ENCODE results near the gene HTR5A.

The HTR5A gene

DNA sequence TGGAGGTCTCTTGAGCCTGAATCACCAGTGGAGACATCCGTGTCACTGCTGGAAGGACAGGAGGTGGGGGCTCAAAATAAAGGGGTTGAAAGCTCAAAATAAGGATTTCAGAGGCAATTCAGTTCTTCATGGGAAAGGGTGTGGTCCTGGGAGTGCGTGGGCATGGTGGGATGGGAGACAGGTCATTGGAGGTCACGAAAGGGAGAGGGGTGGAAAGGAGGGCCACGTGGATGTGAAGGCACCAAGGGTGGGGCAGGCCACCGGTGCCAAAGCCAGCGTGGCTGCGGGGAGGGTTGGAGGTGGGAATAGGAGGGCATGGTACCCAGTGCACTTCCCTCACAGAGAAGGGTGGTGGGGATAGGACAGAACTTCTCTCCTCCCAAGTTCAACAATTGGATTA, 59.7 kb downstream of the HTR5A start:
- Histone ChIP-seq H3K4ac (ENCODE audit: low read length) (no peak overlapping the region), H4K8ac (ENCODE audit: low read depth, low read length) (no peak overlapping the region), H3K18ac (ENCODE audit: low read length) (peak overlapping the region; percentile 33), H3K4me3 (ENCODE audit: low read length in 2 of 2) (no peak overlapping the region), H2AK5ac (ENCODE audit: low read depth, low read length) (no peak overlapping the region), H3K27ac (replicated peaks; ENCODE audit: low read length) (no peak overlapping the region), H2BK120ac (ENCODE audit: low read depth, low read length) (no peak overlapping the region), H3K14ac (ENCODE audit: low read length) (no peak overlapping the region), H3K4me2 (ENCODE audit: insufficient read depth, low read length, poor library complexity, severe bottlenecking) (no peak overlapping the region), H3K9ac (ENCODE audit: low read depth, low read length, poor library complexity) (no peak overlapping the region), H3K27me3 (ENCODE audit: control insufficient read depth in 3 of 3, insufficient read depth in 3 of 3, low read depth in 1 of 3, low read length in 3 of 3) (peaks cover 0 to 3% (median 0%) of the 10 kb centered on the region in 3 experiments), H2BK15ac (ENCODE audit: low read length) (no peak overlapping the region), H2BK12ac (ENCODE audit: low read length) (no peak overlapping the region), H3K79me1 (ENCODE audit: low read depth, low read length) (no peaks in the 10 kb centered on the region), H3K36me3 (replicated peaks in 1 of 2; ENCODE audit: control insufficient read depth in 2 of 2, insufficient read depth in 2 of 2, low read length in 2 of 2) (peaks cover 0 to 2% of the 10 kb centered on the region in 2 donors), H3K23ac (ENCODE audit: low read depth, low read length, poor library complexity) (no peak overlapping the region), H2AFZ (ENCODE audit: low read length) (no peak overlapping the region), H2BK5ac (ENCODE audit: low read length) (no peak overlapping the region), H4K91ac (ENCODE audit: low read depth, low read length, poor library complexity) (no peak overlapping the region), H3K9me3 (replicated peaks in 1 of 2; ENCODE audit: control insufficient read depth in 2 of 2, insufficient read depth in 1 of 2, low read depth in 1 of 2, low read length in 2 of 2) (peaks cover 0 to 2% of the 10 kb centered on the region in 2 donors), H3K4me1 (ENCODE audit: control insufficient read depth in 2 of 2, insufficient read depth in 1 of 2, low read depth in 1 of 2, low read length in 2 of 2) (peaks cover 0 to 1% of the 10 kb centered on the region in 2 donors)
- WGBS, 2 donors (ENCODE audit: extremely low coverage in 2 of 2, insufficient read length in 2 of 2, insufficient replicate concordance in 1 of 2): no CpG with 5 or more reads among the region's 7 CpGs
- no peak for DNase-seq (ENCODE audit: low spot score)

- Histone ChIP-seq H3K4me2 (ENCODE audit: insufficient read depth, low read length, poor library complexity, severe bottlenecking) (no peak overlapping the region), H3K4me1 (ENCODE audit: control insufficient read depth in 2 of 2, insufficient read depth in 1 of 2, low read depth in 1 of 2, low read length in 2 of 2) (peaks cover 0 to 1% of the 10 kb centered on the region in 2 donors), H3K23ac (ENCODE audit: low read depth, low read length, poor library complexity) (no peak overlapping the region), H3K79me1 (ENCODE audit: low read depth, low read length) (no peaks in the 10 kb centered on the region), H4K8ac (ENCODE audit: low read depth, low read length) (no peak overlapping the region), H4K91ac (ENCODE audit: low read depth, low read length, poor library complexity) (no peak overlapping the region), H2AK5ac (ENCODE audit: low read depth, low read length) (no peak overlapping the region), H2BK15ac (ENCODE audit: low read length) (no peak overlapping the region), H3K4ac (ENCODE audit: low read length) (no peak overlapping the region), H3K18ac (ENCODE audit: low read length) (no peak overlapping the region), H3K9me3 (replicated peaks in 1 of 2; ENCODE audit: control insufficient read depth in 2 of 2, insufficient read depth in 1 of 2, low read depth in 1 of 2, low read length in 2 of 2) (peaks cover 0 to 2% of the 10 kb centered on the region in 2 donors), H2BK5ac (ENCODE audit: low read length) (no peak overlapping the region), H3K27me3 (ENCODE audit: control insufficient read depth in 3 of 3, insufficient read depth in 3 of 3, low read depth in 1 of 3, low read length in 3 of 3) (peaks cover 0 to 3% (median 0%) of the 10 kb centered on the region in 3 experiments), H2AFZ (ENCODE audit: low read length) (no peak overlapping the region), H2BK12ac (ENCODE audit: low read length) (no peak overlapping the region), H3K9ac (ENCODE audit: low read depth, low read length, poor library complexity) (no peak overlapping the region), H3K4me3 (ENCODE audit: low read length in 2 of 2) (peak overlapping the region in 1 of 2 donors; percentile 73), H3K36me3 (replicated peaks in 1 of 2; ENCODE audit: control insufficient read depth in 2 of 2, insufficient read depth in 2 of 2, low read length in 2 of 2) (peaks cover 0 to 2% of the 10 kb centered on the region in 2 donors), H2BK120ac (ENCODE audit: low read depth, low read length) (no peak overlapping the region), H3K27ac (replicated peaks; ENCODE audit: low read length) (no peak overlapping the region), H3K14ac (ENCODE audit: low read length) (no peak overlapping the region)
- no CpG with 5 or more reads among the region's 14 CpGs for WGBS, 2 donors (ENCODE audit: extremely low coverage in 2 of 2, insufficient read length in 2 of 2, insufficient replicate concordance in 1 of 2)
- DNase-seq (ENCODE audit: low spot score): no peak
Measured at GRCh38 chr7:155130493-155130892, 60.4 kb downstream of the HTR5A start.

GRCh38 chr7:155131090-155131489, 61.0 kb downstream of the HTR5A start:
- no peaks in the 10 kb centered on the region for H3K79me1 ChIP-seq (ENCODE audit: low read depth, low read length)
- H2AK5ac ChIP-seq (ENCODE audit: low read depth, low read length): no peak overlapping the region
- H3K4ac ChIP-seq (ENCODE audit: low read length): no peak overlapping the region
- no peak overlapping the region for H2BK15ac ChIP-seq (ENCODE audit: low read length)
- no peak overlapping the region for H3K27ac ChIP-seq (replicated peaks; ENCODE audit: low read length)
- H4K91ac ChIP-seq (ENCODE audit: low read depth, low read length, poor library complexity): no peak overlapping the region
- no peak overlapping the region for H3K14ac ChIP-seq (ENCODE audit: low read length)
- no peak overlapping the region for H3K23ac ChIP-seq (ENCODE audit: low read depth, low read length, poor library complexity)
- peaks cover 0 to 3% (median 0%) of the 10 kb centered on the region in 3 experiments for H3K27me3 ChIP-seq (ENCODE audit: control insufficient read depth in 3 of 3, insufficient read depth in 3 of 3, low read depth in 1 of 3, low read length in 3 of 3)
- no peak for DNase-seq (ENCODE audit: low spot score)
- no peak overlapping the region for H3K4me3 ChIP-seq (ENCODE audit: low read length in 2 of 2)
- no peak overlapping the region for H3K18ac ChIP-seq (ENCODE audit: low read length)
- H4K8ac ChIP-seq (ENCODE audit: low read depth, low read length): no peak overlapping the region
- no CpG with 5 or more reads among the region's 13 CpGs for WGBS, 2 donors (ENCODE audit: extremely low coverage in 2 of 2, insufficient read length in 2 of 2, insufficient replicate concordance in 1 of 2)
- H2BK120ac ChIP-seq (ENCODE audit: low read depth, low read length): no peak overlapping the region
- H2BK5ac ChIP-seq (ENCODE audit: low read length): no peak overlapping the region
- peaks cover 0 to 2% of the 10 kb centered on the region in 2 donors for H3K36me3 ChIP-seq (replicated peaks in 1 of 2; ENCODE audit: control insufficient read depth in 2 of 2, insufficient read depth in 2 of 2, low read length in 2 of 2)
- H3K9me3 ChIP-seq (replicated peaks in 1 of 2; ENCODE audit: control insufficient read depth in 2 of 2, insufficient read depth in 1 of 2, low read depth in 1 of 2, low read length in 2 of 2): peaks cover 0 to 2% of the 10 kb centered on the region in 2 donors
- H3K4me1 ChIP-seq (ENCODE audit: control insufficient read depth in 2 of 2, insufficient read depth in 1 of 2, low read depth in 1 of 2, low read length in 2 of 2): peaks cover 0 to 1% of the 10 kb centered on the region in 2 donors
- H2BK12ac ChIP-seq (ENCODE audit: low read length): no peak overlapping the region
- H3K9ac ChIP-seq (ENCODE audit: low read depth, low read length, poor library complexity): no peak overlapping the region
- H2AFZ ChIP-seq (ENCODE audit: low read length): no peak overlapping the region
- no peak overlapping the region for H3K4me2 ChIP-seq (ENCODE audit: insufficient read depth, low read length, poor library complexity, severe bottlenecking)

DNA sequence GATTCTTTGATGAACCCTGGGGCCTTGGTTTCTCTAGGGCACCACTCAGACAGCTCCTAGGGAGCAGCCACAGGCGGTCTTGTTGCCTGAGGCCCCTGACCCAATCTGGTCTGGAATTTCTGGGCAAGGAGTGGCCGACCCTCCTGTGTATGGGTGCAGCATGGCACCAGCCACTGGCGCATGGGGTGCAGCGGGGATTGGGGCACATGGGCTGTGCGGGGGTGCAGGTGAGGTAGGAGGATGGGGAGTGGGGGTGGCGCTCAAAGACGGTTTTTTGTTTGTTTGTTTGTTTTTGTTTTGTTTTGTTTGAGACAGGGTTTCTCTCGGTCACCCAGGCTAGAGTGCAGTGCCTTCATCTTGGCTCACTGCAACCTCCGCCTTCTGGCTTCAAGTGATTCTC, 62.3 kb downstream of the HTR5A start:
- Histone ChIP-seq H2BK15ac (ENCODE audit: low read length) (no peak overlapping the region), H3K27me3 (ENCODE audit: control insufficient read depth in 3 of 3, insufficient read depth in 3 of 3, low read depth in 1 of 3, low read length in 3 of 3) (peaks cover 0 to 3% (median 0%) of the 10 kb centered on the region in 3 experiments), H2BK120ac (ENCODE audit: low read depth, low read length) (no peak overlapping the region), H3K36me3 (replicated peaks in 1 of 2; ENCODE audit: control insufficient read depth in 2 of 2, insufficient read depth in 2 of 2, low read length in 2 of 2) (peaks cover 0 to 2% of the 10 kb centered on the region in 2 donors), H3K27ac (replicated peaks; ENCODE audit: low read length) (no peak overlapping the region), H3K9ac (ENCODE audit: low read depth, low read length, poor library complexity) (no peak overlapping the region), H3K4ac (ENCODE audit: low read length) (no peak overlapping the region), H3K14ac (ENCODE audit: low read length) (no peak overlapping the region), H4K91ac (ENCODE audit: low read depth, low read length, poor library complexity) (no peak overlapping the region), H4K8ac (ENCODE audit: low read depth, low read length) (no peak overlapping the region), H2BK12ac (ENCODE audit: low read length) (no peak overlapping the region), H2AFZ (ENCODE audit: low read length) (no peak overlapping the region), H3K79me1 (ENCODE audit: low read depth, low read length) (no peaks in the 10 kb centered on the region), H3K9me3 (replicated peaks in 1 of 2; ENCODE audit: control insufficient read depth in 2 of 2, insufficient read depth in 1 of 2, low read depth in 1 of 2, low read length in 2 of 2) (peaks cover 0 to 2% of the 10 kb centered on the region in 2 donors), H2BK5ac (ENCODE audit: low read length) (no peak overlapping the region), H3K23ac (ENCODE audit: low read depth, low read length, poor library complexity) (peak overlapping the region; percentile 34), H3K4me3 (ENCODE audit: low read length in 2 of 2) (peak overlapping the region in 1 of 2 donors; percentile 48), H3K4me1 (ENCODE audit: control insufficient read depth in 2 of 2, insufficient read depth in 1 of 2, low read depth in 1 of 2, low read length in 2 of 2) (peaks cover 0 to 1% of the 10 kb centered on the region in 2 donors), H2AK5ac (ENCODE audit: low read depth, low read length) (no peak overlapping the region), H3K4me2 (ENCODE audit: insufficient read depth, low read length, poor library complexity, severe bottlenecking) (no peak overlapping the region), H3K18ac (ENCODE audit: low read length) (peak overlapping the region; percentile 44)
- no peak for DNase-seq (ENCODE audit: low spot score)
- no CpG with 5 or more reads among the region's 9 CpGs for WGBS, 2 donors (ENCODE audit: extremely low coverage in 2 of 2, insufficient read length in 2 of 2, insufficient replicate concordance in 1 of 2)

Data from neuronal stem cell (in vitro differentiated cells).